HepG2 (cell line): ENCODE measurements around the gene VILL.

Experiments
- CEBPB ChIP-seq: IDR thresholded peaks from 2 replicates; pipeline ENCODE4 v1.6.1; 2011; ENCODE audit warnings: low read depth, low read length, improper control_type of control experiment, borderline replicate concordance
- EP300 ChIP-seq, 3 experiments: sonication (generic) in 1 of 3; formaldehyde crosslinking in 1 of 3; IDR thresholded peaks; 2 replicates each; pipeline versions ENCODE4 v1.5.1 to v1.6.1; 2011 to 2020; ENCODE audit warnings: low read depth in 2 of 3, low read length in 2 of 3, borderline replicate concordance in 1 of 3, improper control_type of control experiment in 1 of 3, mild to moderate bottlenecking in 1 of 3, missing genetic modification reagents in 1 of 3, moderate library complexity in 1 of 3
- EZH2 ChIP-seq: conservative IDR thresholded peaks from 2 replicates; pipeline ENCODE4 v1.6.1; 2012; ENCODE audit warnings: mild to moderate bottlenecking, low read depth, low read length, moderate library complexity
- MTF1 ChIP-seq: sonication (generic); formaldehyde crosslinking; IDR thresholded peaks from 2 replicates; pipeline ENCODE4 v1.5.0; 2020; ENCODE audit warnings: missing genetic modification reagents
- SP1 ChIP-seq, 2 experiments: fragments of 450-650 bp in 1 of 2; sonication (generic) in 1 of 2; formaldehyde crosslinking in 1 of 2; IDR thresholded peaks; 2 replicates each; pipeline versions ENCODE4 v1.4.0 to v1.6.1; 2016 to 2020; ENCODE audit warnings: missing genetic modification reagents in 1 of 2
- ZBTB7A ChIP-seq: sonication (generic); formaldehyde crosslinking; IDR thresholded peaks from 2 replicates; pipeline ENCODE4 v1.8.0; 2022; ENCODE audit warnings: mild to moderate bottlenecking, missing genetic modification reagents
- ZNF574 ChIP-seq: sonication (generic); formaldehyde crosslinking; IDR thresholded peaks from 2 replicates; pipeline ENCODE4 v1.4.0; 2020; ENCODE audit warnings: missing genetic modification reagents
- TF ChIP-seq, protein P1 (sequence below): sonication (generic); formaldehyde crosslinking; conservative IDR thresholded peaks from 2 replicates; pipeline ENCODE4 v1.4.0; 2020; ENCODE audit warnings: mild to moderate bottlenecking, missing genetic modification reagents, moderate library complexity

DNA sequence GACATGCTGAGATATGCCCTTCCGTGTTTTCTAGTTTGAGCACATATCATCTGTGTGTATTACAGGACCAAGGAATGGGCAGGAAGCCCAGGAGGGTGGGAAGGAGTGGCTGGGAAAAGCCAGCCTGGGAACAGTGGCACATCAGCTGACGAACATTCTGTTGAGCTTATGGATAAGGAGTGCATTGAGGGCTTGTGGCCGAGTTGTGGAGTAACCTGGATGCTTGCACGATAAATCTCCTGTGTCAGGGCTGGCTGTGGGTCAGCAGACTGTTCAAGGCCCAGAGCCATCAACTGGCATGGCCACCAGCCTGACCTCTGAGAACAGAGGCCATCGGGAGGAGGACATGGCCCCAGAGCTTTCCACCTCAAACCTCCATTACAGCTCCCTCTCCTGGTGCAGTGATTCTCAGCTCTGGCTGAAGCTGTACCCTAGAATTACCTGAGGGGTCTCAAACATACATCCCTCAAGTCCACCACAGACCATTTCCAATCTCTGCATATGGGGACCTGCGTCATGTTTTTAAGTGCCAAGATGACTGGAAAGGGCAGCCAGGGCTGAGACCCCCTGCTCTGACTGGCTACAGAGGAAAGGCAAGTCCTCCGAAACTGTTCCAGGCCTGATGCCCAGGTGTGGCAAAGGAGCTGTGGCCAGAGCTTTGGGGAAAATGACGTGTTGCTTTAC is 4.8 kb upstream of the VILL start:
- TF ChIP-seq MTF1 (CRISPR knock-in tag) (no peak), CEBPB (no peak), ZBTB7A (no peak), ZNF574 (no peak), EP300 (IDR thresholded peaks at IDR 0.05; ENCODE audit: low read depth in 2 of 2, low read length in 2 of 2) (no peak), EP300 (CRISPR knock-in tag; IDR thresholded peaks at IDR 0.05; ENCODE audit: borderline replicate concordance) (no peak), EZH2 (no peak), SP1 (IDR thresholded peaks at IDR 0.05) (no peak), SP1 (CRISPR knock-in tag; IDR thresholded peaks at IDR 0.05) (no peak)
- TF ChIP-seq, protein P1, sequence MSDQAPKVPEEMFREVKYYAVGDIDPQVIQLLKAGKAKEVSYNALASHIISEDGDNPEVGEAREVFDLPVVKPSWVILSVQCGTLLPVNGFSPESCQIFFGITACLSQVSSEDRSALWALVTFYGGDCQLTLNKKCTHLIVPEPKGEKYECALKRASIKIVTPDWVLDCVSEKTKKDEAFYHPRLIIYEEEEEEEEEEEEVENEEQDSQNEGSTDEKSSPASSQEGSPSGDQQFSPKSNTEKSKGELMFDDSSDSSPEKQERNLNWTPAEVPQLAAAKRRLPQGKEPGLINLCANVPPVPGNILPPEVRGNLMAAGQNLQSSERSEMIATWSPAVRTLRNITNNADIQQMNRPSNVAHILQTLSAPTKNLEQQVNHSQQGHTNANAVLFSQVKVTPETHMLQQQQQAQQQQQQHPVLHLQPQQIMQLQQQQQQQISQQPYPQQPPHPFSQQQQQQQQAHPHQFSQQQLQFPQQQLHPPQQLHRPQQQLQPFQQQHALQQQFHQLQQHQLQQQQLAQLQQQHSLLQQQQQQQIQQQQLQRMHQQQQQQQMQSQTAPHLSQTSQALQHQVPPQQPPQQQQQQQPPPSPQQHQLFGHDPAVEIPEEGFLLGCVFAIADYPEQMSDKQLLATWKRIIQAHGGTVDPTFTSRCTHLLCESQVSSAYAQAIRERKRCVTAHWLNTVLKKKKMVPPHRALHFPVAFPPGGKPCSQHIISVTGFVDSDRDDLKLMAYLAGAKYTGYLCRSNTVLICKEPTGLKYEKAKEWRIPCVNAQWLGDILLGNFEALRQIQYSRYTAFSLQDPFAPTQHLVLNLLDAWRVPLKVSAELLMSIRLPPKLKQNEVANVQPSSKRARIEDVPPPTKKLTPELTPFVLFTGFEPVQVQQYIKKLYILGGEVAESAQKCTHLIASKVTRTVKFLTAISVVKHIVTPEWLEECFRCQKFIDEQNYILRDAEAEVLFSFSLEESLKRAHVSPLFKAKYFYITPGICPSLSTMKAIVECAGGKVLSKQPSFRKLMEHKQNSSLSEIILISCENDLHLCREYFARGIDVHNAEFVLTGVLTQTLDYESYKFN (CRISPR knock-in tag), result no peak
